Activated naive CD4-positive, alpha-beta T cell (primary cell): ENCODE results near the gene PTPN14.

Experiments used
- DNase-seq, 4 experiments: peaks; one replicate each; lab custom pipeline; 2025; lab: John Stamatoyannopoulos, UW

Gene PTPN14

DNA sequence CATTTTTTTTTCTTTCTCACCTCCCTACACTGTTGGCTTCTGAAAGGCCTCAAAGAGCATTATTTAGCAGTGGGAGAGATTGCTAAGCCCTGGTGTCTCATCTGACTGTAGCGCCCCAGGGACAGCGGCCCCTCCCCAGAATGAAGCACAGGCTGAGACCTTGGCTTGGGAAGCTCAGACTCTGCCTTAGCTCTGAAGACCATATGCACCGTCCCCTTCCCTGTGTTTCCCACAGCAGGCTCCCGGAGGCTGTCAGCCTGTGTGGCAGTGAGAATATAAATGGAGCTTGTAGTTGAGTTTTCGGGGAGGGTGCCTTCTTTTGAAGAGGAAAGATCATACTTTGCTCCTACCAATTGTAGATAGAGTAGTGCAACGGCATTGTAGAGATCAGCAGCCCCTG is 245.1 kb downstream of the PTPN14 start:
- no peak for DNase-seq

DNA sequence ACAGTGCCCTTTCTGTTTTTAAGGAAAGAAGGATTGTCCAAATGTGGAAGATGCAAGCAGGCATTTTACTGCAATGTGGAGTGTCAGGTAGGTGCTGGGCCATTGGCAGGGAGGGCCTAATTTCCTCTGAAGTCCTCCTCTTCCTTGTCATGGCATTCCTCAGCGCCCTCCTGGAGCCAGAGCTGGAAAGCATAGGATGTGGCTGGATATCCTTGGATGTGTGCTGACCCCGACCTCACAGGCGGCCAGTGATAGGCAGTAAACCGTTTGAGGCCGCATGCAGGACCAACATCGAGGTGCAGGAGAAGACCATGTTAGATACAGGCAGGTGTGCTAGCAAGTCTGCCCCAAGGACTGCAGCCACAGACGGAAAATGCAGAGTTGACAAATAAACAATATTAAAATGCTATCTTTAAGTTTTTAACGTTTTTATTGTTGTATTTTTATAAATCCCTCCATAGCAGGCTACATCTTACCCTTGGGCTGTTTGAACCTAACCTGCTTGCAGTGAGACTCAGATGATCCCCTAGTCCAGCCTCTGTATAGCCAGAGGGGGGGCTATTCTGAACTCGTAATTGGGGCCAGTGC is 246.1 kb downstream of the PTPN14 start:
- no peak for DNase-seq

DNA sequence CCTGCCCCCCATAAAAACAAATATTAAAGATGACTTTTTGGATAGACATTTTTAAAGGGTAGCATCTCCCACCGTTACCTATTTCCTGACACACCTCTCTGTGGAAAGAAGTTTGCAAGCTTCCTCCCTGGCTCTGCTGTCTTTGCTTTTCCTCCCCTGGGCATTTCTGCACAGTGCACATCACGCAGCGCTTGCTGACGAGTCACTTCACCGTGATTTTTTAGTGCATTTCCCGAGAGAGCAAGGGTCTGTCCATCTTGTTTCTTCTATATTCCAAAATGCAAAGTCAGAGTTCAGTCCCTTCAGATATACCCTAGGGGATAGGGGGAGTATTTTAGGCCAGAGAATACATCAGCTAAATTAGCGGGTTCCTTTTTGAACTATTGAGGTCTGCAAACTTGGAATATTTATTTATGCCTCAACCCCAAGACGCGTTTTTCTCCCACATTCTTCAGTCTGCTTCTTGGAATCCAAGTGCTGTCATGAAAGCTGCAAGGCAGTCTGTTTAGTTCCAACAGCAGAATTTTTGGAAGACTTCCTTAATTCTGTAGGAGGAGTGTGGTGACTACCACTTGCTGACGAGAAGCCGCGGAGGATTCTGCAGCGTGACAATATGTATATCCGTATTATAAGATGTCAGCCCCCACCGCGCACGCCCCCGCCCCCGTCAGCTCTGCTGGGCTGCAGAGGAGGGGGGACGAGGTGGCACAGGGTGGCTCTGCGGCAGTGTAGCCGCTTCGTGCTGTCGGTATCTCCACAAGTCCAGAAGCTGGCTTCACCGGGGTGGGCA is 248.1 kb downstream of the PTPN14 start:
- DNase-seq = no peak

DNA sequence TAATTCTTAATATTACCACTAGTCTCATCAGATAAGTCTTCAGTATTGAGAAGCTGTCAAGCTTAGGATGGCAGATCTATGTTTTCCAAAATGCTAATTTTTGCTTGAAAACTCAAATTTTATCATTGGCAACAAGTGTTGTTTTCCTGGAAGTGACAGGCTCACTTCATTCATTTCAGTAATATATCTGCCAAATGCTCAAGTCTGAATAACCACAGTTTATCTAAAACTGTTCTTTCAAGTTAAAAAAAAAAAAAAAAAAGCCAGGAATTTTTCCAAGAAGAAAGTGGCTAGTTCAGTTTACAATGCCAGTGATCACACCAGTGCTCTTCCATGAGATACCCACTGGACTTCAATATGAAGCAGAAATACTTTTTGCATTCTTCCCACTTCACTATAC is 249.9 kb downstream of the PTPN14 start:
- no peak for DNase-seq

DNA sequence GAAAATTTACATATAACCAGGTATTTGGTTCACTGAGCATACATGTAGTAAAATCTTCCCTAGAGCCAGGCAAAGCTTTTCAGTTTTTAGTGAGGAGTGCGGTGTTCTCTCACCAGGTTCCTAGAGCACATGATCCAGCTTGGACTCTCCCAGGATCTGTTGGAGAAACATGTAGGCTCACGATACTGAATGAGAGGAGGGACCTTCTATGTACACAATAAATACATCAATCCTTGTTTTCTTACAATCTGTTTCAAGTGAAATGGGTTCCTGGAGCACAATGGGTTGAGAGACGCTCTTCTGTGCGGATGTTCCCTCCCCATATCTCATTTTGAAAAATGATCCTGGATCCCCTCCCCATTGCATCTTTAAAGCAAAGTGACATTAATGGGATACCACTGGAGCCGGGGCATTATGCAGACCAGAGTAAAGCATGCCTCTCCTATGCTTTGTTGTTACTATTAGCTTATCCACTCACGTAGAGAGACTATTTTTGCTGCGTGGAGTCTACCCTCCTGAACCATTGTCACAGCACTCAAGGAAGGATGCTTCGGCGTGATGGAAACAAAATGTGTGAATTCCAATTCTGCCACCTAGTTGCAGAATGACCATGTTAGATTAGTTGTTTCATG is 251.1 kb downstream of the PTPN14 start:
- no peak for DNase-seq
